Fibroblast of peridontal ligament (primary cell): Measurements from ENCODE around the gene CYSLTR2.
"Not testable (repeated sequence)": the region's sequence is repeated elsewhere in the genome, so short reads cannot be mapped to it uniquely, and the experiment has no call there.

Experiments
- DNase-seq: peaks from one replicate; pipeline ENCODE4 v3.0.0-alpha.2; 2010; ENCODE audit errors: extremely low read depth

The CYSLTR2 gene

GRCh38 chr13:48693998-48694397 lies 40.3 kb downstream of the CYSLTR2 start:
- DNase-seq: no peak

- DNase-seq: peak; percentile 1
Measured at GRCh38 chr13:48695776-48696175, 42.0 kb downstream of the CYSLTR2 start.

- DNase-seq: not testable (repeated sequence)
Measured at GRCh38 chr13:48696676-48697075, 42.9 kb downstream of the CYSLTR2 start.

- DNase-seq: no peak
Measured at GRCh38 chr13:48707405-48707804, 53.7 kb downstream of the CYSLTR2 start.

GRCh38 chr13:48708764-48709163 lies 55.0 kb downstream of the CYSLTR2 start:
- no peak for DNase-seq

GRCh38 chr13:48709213-48709612 lies 55.5 kb downstream of the CYSLTR2 start:
- DNase-seq: no peak

GRCh38 chr13:48710160-48710559 lies 56.4 kb downstream of the CYSLTR2 start:
- DNase-seq: no peak

GRCh38 chr13:48712141-48712540 lies 58.4 kb downstream of the CYSLTR2 start:
- no peak for DNase-seq

- no peak for DNase-seq
Measured at GRCh38 chr13:48715977-48716376, 62.2 kb downstream of the CYSLTR2 start.

- DNase-seq: no peak
Measured at GRCh38 chr13:48720621-48721020, 66.9 kb downstream of the CYSLTR2 start.

GRCh38 chr13:48723168-48723567 lies 69.4 kb downstream of the CYSLTR2 start:
- no peak for DNase-seq

GRCh38 chr13:48725271-48725670 lies 71.5 kb downstream of the CYSLTR2 start:
- no peak for DNase-seq

- DNase-seq: no peak
Measured at GRCh38 chr13:48726711-48727110, 73.0 kb downstream of the CYSLTR2 start.

- DNase-seq: peak; percentile 61
Measured at GRCh38 chr13:48727241-48728011, 73.7 kb downstream of the CYSLTR2 start.

GRCh38 chr13:48728226-48728625 lies 74.5 kb downstream of the CYSLTR2 start:
- no peak for DNase-seq

GRCh38 chr13:48728876-48729275 lies 75.1 kb downstream of the CYSLTR2 start:
- no peak for DNase-seq

GRCh38 chr13:48729856-48730255 lies 76.1 kb downstream of the CYSLTR2 start:
- DNase-seq: no peak

GRCh38 chr13:48731001-48731658 lies 77.4 kb downstream of the CYSLTR2 start:
- DNase-seq: peak; percentile 71

- DNase-seq: no peak
Measured at GRCh38 chr13:48731957-48732569, 78.3 kb downstream of the CYSLTR2 start.

GRCh38 chr13:48733739-48734335 lies 80.1 kb downstream of the CYSLTR2 start:
- no peak for DNase-seq

GRCh38 chr13:48735571-48735970 lies 81.8 kb downstream of the CYSLTR2 start:
- no peak for DNase-seq

- no peak for DNase-seq
Measured at GRCh38 chr13:48737689-48738088, 84.0 kb downstream of the CYSLTR2 start.

- DNase-seq: no peak
Measured at GRCh38 chr13:48738311-48738710, 84.6 kb downstream of the CYSLTR2 start.
